HG03064 (cell line): Measurements from ENCODE around the gene C3orf49.

Experiments used
- ATAC-seq: cut with Tn5 transposase; IDR thresholded peaks from one replicate; pipeline ENCODE4 v1.9.1; 2021; ENCODE audit warnings: low read depth; ENCODE audit not compliant: unreplicated experiment

Gene C3orf49

GRCh38 chr3:63819151-63819398, at the start of gene C3orf49:
Gene C3orf49, plus strand, starts transcription at chr3:63819299. Its CDS starts 173 bp downstream, at chr3:63819472.
- ATAC-seq: no peak

- ATAC-seq: no peak
Observed at GRCh38 chr3:63774781-63775180, 44.3 kb upstream of the C3orf49 start.

- ATAC-seq: no peak
Observed at GRCh38 chr3:63779227-63779626, 39.9 kb upstream of the C3orf49 start.

GRCh38 chr3:63791974-63792373, 27.1 kb upstream of the C3orf49 start:
- no peak for ATAC-seq

- ATAC-seq: no peak
Observed at GRCh38 chr3:63795438-63795837, 23.7 kb upstream of the C3orf49 start.

GRCh38 chr3:63798544-63798943, 20.6 kb upstream of the C3orf49 start:
- no peak for ATAC-seq

- no peak for ATAC-seq
Observed at GRCh38 chr3:63798949-63799348, 20.1 kb upstream of the C3orf49 start.

GRCh38 chr3:63800097-63800496, 19.0 kb upstream of the C3orf49 start:
- ATAC-seq: no peak

GRCh38 chr3:63803911-63804310, 15.2 kb upstream of the C3orf49 start:
- no peak for ATAC-seq

GRCh38 chr3:63807961-63808565, 11.0 kb upstream of the C3orf49 start:
- no peak for ATAC-seq

- ATAC-seq: no peak
Observed at GRCh38 chr3:63808633-63809032, 10.5 kb upstream of the C3orf49 start.

- ATAC-seq: no peak
Observed at GRCh38 chr3:63809607-63810006, 9.5 kb upstream of the C3orf49 start.

GRCh38 chr3:63814237-63814636, 4.9 kb upstream of the C3orf49 start:
- ATAC-seq: no peak

- no peak for ATAC-seq
Observed at GRCh38 chr3:63817225-63817624, 1.9 kb upstream of the C3orf49 start.

GRCh38 chr3:63818282-63819150, 583 bp upstream of the C3orf49 start:
- ATAC-seq: no peak

- no peak for ATAC-seq
Observed at GRCh38 chr3:63824309-63824708, 5.2 kb downstream of the C3orf49 start.

- no peak for ATAC-seq
Observed at GRCh38 chr3:63830526-63830925, 11.4 kb downstream of the C3orf49 start.

GRCh38 chr3:63832395-63832794, 13.3 kb downstream of the C3orf49 start:
- ATAC-seq: no peak

GRCh38 chr3:63841704-63842103, 22.6 kb downstream of the C3orf49 start:
- no peak for ATAC-seq

GRCh38 chr3:63842127-63842526, 23.0 kb downstream of the C3orf49 start:
- ATAC-seq: no peak

GRCh38 chr3:63845215-63845614, 26.1 kb downstream of the C3orf49 start:
- ATAC-seq: no peak

GRCh38 chr3:63847718-63848450, 28.8 kb downstream of the C3orf49 start:
- no peak for ATAC-seq
